ENCODE measurements around the gene MACROH2A1.

MACROH2A1 gene

GRCh38 chr5:135329066-135329912 is 69.7 kb downstream of the MACROH2A1 start:
- FAIRE-seq = no peak

- no peak for FAIRE-seq
Observed at GRCh38 chr5:135328128-135328687, 70.8 kb downstream of the MACROH2A1 start.

- FAIRE-seq = no peak
Observed at GRCh38 chr5:135327429-135328127, 71.5 kb downstream of the MACROH2A1 start.

- no peak for FAIRE-seq
Observed at GRCh38 chr5:135326296-135327254, 72.5 kb downstream of the MACROH2A1 start.

- FAIRE-seq = no peak
Observed at GRCh38 chr5:135324897-135325650, 74.0 kb downstream of the MACROH2A1 start.

- no peak for FAIRE-seq
Observed at GRCh38 chr5:135324160-135324559, 74.9 kb downstream of the MACROH2A1 start.

- FAIRE-seq = no peak
Observed at GRCh38 chr5:135323701-135324132, 75.3 kb downstream of the MACROH2A1 start.

- FAIRE-seq = no peak
Observed at GRCh38 chr5:135323227-135323626, 75.8 kb downstream of the MACROH2A1 start.

- FAIRE-seq = no peak
Observed at GRCh38 chr5:135322744-135323143, 76.3 kb downstream of the MACROH2A1 start.

- no peak for FAIRE-seq
Observed at GRCh38 chr5:135322271-135322670, 76.8 kb downstream of the MACROH2A1 start.

- no peak for FAIRE-seq
Observed at GRCh38 chr5:135320718-135321484, 78.1 kb downstream of the MACROH2A1 start.

- no peak for FAIRE-seq
Observed at GRCh38 chr5:135319928-135320606, 79.0 kb downstream of the MACROH2A1 start.

GRCh38 chr5:135319458-135319857 is 79.6 kb downstream of the MACROH2A1 start:
- no peak for FAIRE-seq

- no peak for FAIRE-seq
Observed at GRCh38 chr5:135318924-135319323, 80.1 kb downstream of the MACROH2A1 start.

- FAIRE-seq = no peak
Observed at GRCh38 chr5:135318037-135318436, 81.0 kb downstream of the MACROH2A1 start.

GRCh38 chr5:135317286-135317685 is 81.7 kb downstream of the MACROH2A1 start:
- FAIRE-seq = no peak

GRCh38 chr5:135315386-135315785 is 83.6 kb downstream of the MACROH2A1 start:
- no peak for FAIRE-seq

GRCh38 chr5:135313946-135314345 is 85.1 kb downstream of the MACROH2A1 start:
- FAIRE-seq = no peak

GRCh38 chr5:135313405-135313804 is 85.6 kb downstream of the MACROH2A1 start:
- FAIRE-seq = no peak

- no peak for FAIRE-seq
Observed at GRCh38 chr5:135312255-135312935, 86.6 kb downstream of the MACROH2A1 start.
